H9 (cell line): ENCODE measurements around the gene SFMBT1. TPM values are rescaled to one million over a fixed set of nuclear protein-coding genes. Genes with fewer than 3 reads are reported as not detected.

ENCODE experiments used
- DNase-seq: peaks from one replicate; pipeline ENCODE4 v3.0.0-alpha.2; 2017
- H2AFZ ChIP-seq: one replicate; pipeline ENCODE4 v1.6.1; 2013; ENCODE audit warnings: mild to moderate bottlenecking, low read length, control low read depth, moderate library complexity
- H2AK5ac ChIP-seq: 2 replicates; pipeline ENCODE4 v1.6.1; 2013; ENCODE audit warnings: low read length, control low read depth, mixed read lengths; ENCODE audit not compliant: insufficient read length
- H2BK120ac ChIP-seq: one replicate; pipeline ENCODE4 v1.6.1; 2013; ENCODE audit warnings: low read depth, mild to moderate bottlenecking, low read length, control low read depth, inconsistent platforms; ENCODE audit not compliant: poor library complexity, severe bottlenecking
- H2BK12ac ChIP-seq: 2 replicates; pipeline ENCODE4 v1.6.1; 2013; ENCODE audit warnings: low read length, control low read depth, mixed read lengths, low read depth; ENCODE audit not compliant: insufficient read length
- H2BK15ac ChIP-seq: 2 replicates; pipeline ENCODE4 v1.6.1; 2013; ENCODE audit warnings: low read depth, low read length, control low read depth
- H2BK20ac ChIP-seq: one replicate; pipeline ENCODE4 v1.6.1; 2013; ENCODE audit warnings: low read depth, mild to moderate bottlenecking, low read length, control low read depth, inconsistent platforms; ENCODE audit not compliant: poor library complexity, severe bottlenecking
- H2BK5ac ChIP-seq: 2 replicates; pipeline ENCODE4 v1.6.1; 2013; ENCODE audit warnings: low read length, control low read depth, mixed read lengths; ENCODE audit not compliant: insufficient read length
- H3K14ac ChIP-seq: 2 replicates; pipeline ENCODE4 v1.6.1; 2013; ENCODE audit warnings: low read length, control low read depth; ENCODE audit not compliant: insufficient read depth
- H3K18ac ChIP-seq: 2 replicates; pipeline ENCODE4 v1.6.1; 2013; ENCODE audit warnings: low read depth, mild to moderate bottlenecking, mixed read lengths, low read length, control low read depth; ENCODE audit not compliant: insufficient read length
- H3K23ac ChIP-seq: 2 replicates; pipeline ENCODE4 v1.6.1; 2013; ENCODE audit warnings: low read length, control low read depth, mixed read lengths, low read depth; ENCODE audit not compliant: insufficient read length
- H3K23me2 ChIP-seq: 2 replicates; pipeline ENCODE4 v1.6.1; 2013; ENCODE audit warnings: low read depth, mild to moderate bottlenecking, mixed read lengths, low read length, control low read depth; ENCODE audit not compliant: insufficient read length, poor library complexity, severe bottlenecking
- H3K27ac ChIP-seq: 2 replicates; pipeline ENCODE4 v1.5.1; 2013; ENCODE audit warnings: low read length, control low read depth, mixed read lengths, low read depth; ENCODE audit not compliant: insufficient read length
- H3K27me3 ChIP-seq: 2 replicates; pipeline ENCODE4 v1.6.1; 2013; ENCODE audit warnings: low read length, control low read depth, inconsistent platforms; ENCODE audit not compliant: insufficient read depth
- H3K4ac ChIP-seq: 2 replicates; pipeline ENCODE4 v1.6.1; 2013; ENCODE audit warnings: low read depth, mild to moderate bottlenecking, control low read depth, inconsistent platforms, low read length, moderate library complexity
- H3K4me1 ChIP-seq: 2 replicates; pipeline ENCODE4 v1.6.1; 2013; ENCODE audit warnings: low read length, control low read depth, inconsistent platforms; ENCODE audit not compliant: insufficient read depth
- H3K4me2 ChIP-seq: 2 replicates; pipeline ENCODE4 v1.6.1; 2013; ENCODE audit warnings: low read length, control low read depth, mixed read lengths; ENCODE audit not compliant: insufficient read length, insufficient read depth
- H3K56ac ChIP-seq: 2 replicates; pipeline ENCODE4 v1.6.1; 2013; ENCODE audit warnings: low read depth, mild to moderate bottlenecking, mixed read lengths, low read length, control low read depth; ENCODE audit not compliant: insufficient read length
- H3K79me1 ChIP-seq: 2 replicates; pipeline ENCODE4 v1.6.1; 2013; ENCODE audit warnings: low read depth, mild to moderate bottlenecking, moderate library complexity, low read length, control low read depth, inconsistent platforms; ENCODE audit not compliant: insufficient read depth, poor library complexity, severe bottlenecking
- H3K79me2 ChIP-seq: 2 replicates; pipeline ENCODE4 v1.6.1; 2013; ENCODE audit warnings: low read length, control low read depth, inconsistent platforms; ENCODE audit not compliant: insufficient read depth
- H3K9ac ChIP-seq: 2 replicates; pipeline ENCODE4 v1.6.1; 2013; ENCODE audit warnings: low read length, control low read depth, mixed read lengths; ENCODE audit not compliant: insufficient read length; ENCODE audit errors: extremely low read depth
- H3K9me3 ChIP-seq: one replicate; pipeline ENCODE4 v1.6.1; 2013; ENCODE audit warnings: low read depth, low read length, inconsistent platforms; ENCODE audit not compliant: control insufficient read depth
- H3T11ph ChIP-seq: one replicate; pipeline ENCODE4 v1.6.1; 2013; ENCODE audit warnings: mild to moderate bottlenecking, low read length, control low read depth, inconsistent platforms
- H4K20me1 ChIP-seq: one replicate; pipeline ENCODE4 v1.6.1; 2013; ENCODE audit not compliant: control insufficient read depth, insufficient read length, insufficient read depth
- H4K5ac ChIP-seq: 2 replicates; pipeline ENCODE4 v1.6.1; 2013; ENCODE audit warnings: low read depth, mild to moderate bottlenecking, mixed read lengths, low read length, control low read depth; ENCODE audit not compliant: insufficient read length
- H4K8ac ChIP-seq: replicated peaks from 2 replicates; pipeline ENCODE4 v1.6.1; 2013; ENCODE audit warnings: low read length, control low read depth, mixed read lengths, low read depth; ENCODE audit not compliant: insufficient read length
- H4K91ac ChIP-seq: 2 replicates; pipeline ENCODE4 v1.6.1; 2013; ENCODE audit warnings: low read depth, mild to moderate bottlenecking, moderate library complexity, mixed read lengths, low read length, control low read depth; ENCODE audit not compliant: insufficient read length
- H3K27ac Mint-ChIP-seq, 3 experiments: 2 replicates in 2 of 3; 3 replicates in 1 of 3; pipeline ENCODE4 v1.8.0; 2020 to 2021; ENCODE audit warnings: mixed read lengths in 3 of 3, mild to moderate bottlenecking in 1 of 3, moderate library complexity in 1 of 3
- H3K27me3 Mint-ChIP-seq: 2 replicates; pipeline ENCODE4 v1.8.0; 2021; ENCODE audit warnings: low read depth, mild to moderate bottlenecking, moderate library complexity, mixed read lengths
- H3K36me3 Mint-ChIP-seq, 3 experiments: 2 replicates in 2 of 3; 3 replicates in 1 of 3; pipeline ENCODE4 v1.8.0; 2020 to 2021; ENCODE audit warnings: low read depth in 3 of 3, mixed read lengths in 3 of 3; ENCODE audit not compliant: insufficient read depth in 1 of 3
- H3K4me1 Mint-ChIP-seq, 2 experiments: 2 replicates each; pipeline ENCODE4 v1.8.0; 2020; ENCODE audit warnings: mixed read lengths in 2 of 2
- H3K4me3 Mint-ChIP-seq, 2 experiments: 2 replicates in 1 of 2; 3 replicates in 1 of 2; pipeline ENCODE4 v1.8.0; 2020 to 2021; ENCODE audit warnings: mild to moderate bottlenecking in 2 of 2, mixed read lengths in 2 of 2, moderate library complexity in 1 of 2
- H3K9me3 Mint-ChIP-seq, 2 experiments: 2 replicates in 1 of 2; 3 replicates in 1 of 2; pipeline ENCODE4 v1.8.0; 2020; ENCODE audit warnings: mild to moderate bottlenecking in 2 of 2, mixed read lengths in 2 of 2, moderate library complexity in 1 of 2
- total RNA-seq: library from RNA; stranded (reverse); gene quantifications from 2 replicates; pipeline ENCODE4 v1.2.1, GENCODE V29; 2021
- TF ChIP-seq, protein P1 (sequence below): fragments of 200-600 bp; sonication (generic); conservative IDR thresholded peaks from 3 replicates; pipeline ENCODE4 v1.8.0; 2021; ENCODE audit warnings: antibody characterized with exemption, mild to moderate bottlenecking

SFMBT1 gene
- total RNA-seq, 1 experiment from 2014 or later: 15.3 TPM

DNA sequence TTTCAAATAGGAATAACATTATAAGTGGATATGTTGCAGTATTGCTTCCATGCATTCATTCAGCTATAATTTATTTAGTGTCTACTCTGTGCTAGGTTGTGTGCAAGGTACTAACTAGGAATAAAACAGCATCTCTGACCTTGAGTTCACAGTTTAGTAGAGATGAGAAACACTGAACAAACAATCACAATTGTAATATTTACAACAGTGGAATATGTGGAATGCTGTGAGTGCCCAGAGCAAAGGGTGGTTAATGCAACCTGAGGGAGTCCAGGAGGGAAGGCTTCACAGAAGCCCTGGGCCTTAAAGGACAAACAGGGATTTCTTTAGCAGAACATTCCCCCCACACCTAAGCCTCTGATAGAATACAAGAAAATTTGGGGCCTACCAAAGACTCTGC lies 13.3 kb downstream of the SFMBT1 start:
- DNase-seq: no peak
- Histone ChIP-seq H4K91ac (no peak overlapping the region), H3K27ac (no peak overlapping the region), H3K23me2 (no peaks in the 10 kb centered on the region), H2BK20ac (no peak overlapping the region), H3K4ac (no peak overlapping the region), H3K79me2 (0 out of 2 replicates have a peak, but pooled peaks cover 4% of the 10 kb centered on the region), H3T11ph (no peak overlapping the region), H4K20me1 (no peaks in the 10 kb centered on the region), H3K4me1 (peaks cover 6% of the 10 kb centered on the region; the same call in 1 of the 2 replicates), H3K4me2 (no peak overlapping the region), H4K5ac (no peak overlapping the region), H4K8ac (no peak overlapping the region), H2BK12ac (no peak overlapping the region), H2BK5ac (no peak overlapping the region), H3K14ac (no peak overlapping the region), H2AFZ (no peak overlapping the region), H3K9me3 (no peaks in the 10 kb centered on the region), H3K56ac (no peak overlapping the region), H3K9ac (no peak overlapping the region), H3K27me3 (no peaks in the 10 kb centered on the region), H2BK15ac (no peak overlapping the region), H3K23ac (no peak overlapping the region), H3K18ac (no peak overlapping the region), H2AK5ac (no peak overlapping the region), H2BK120ac (no peak overlapping the region), H3K79me1 (peaks cover 6% of the 10 kb centered on the region)
- TF ChIP-seq, protein P1, sequence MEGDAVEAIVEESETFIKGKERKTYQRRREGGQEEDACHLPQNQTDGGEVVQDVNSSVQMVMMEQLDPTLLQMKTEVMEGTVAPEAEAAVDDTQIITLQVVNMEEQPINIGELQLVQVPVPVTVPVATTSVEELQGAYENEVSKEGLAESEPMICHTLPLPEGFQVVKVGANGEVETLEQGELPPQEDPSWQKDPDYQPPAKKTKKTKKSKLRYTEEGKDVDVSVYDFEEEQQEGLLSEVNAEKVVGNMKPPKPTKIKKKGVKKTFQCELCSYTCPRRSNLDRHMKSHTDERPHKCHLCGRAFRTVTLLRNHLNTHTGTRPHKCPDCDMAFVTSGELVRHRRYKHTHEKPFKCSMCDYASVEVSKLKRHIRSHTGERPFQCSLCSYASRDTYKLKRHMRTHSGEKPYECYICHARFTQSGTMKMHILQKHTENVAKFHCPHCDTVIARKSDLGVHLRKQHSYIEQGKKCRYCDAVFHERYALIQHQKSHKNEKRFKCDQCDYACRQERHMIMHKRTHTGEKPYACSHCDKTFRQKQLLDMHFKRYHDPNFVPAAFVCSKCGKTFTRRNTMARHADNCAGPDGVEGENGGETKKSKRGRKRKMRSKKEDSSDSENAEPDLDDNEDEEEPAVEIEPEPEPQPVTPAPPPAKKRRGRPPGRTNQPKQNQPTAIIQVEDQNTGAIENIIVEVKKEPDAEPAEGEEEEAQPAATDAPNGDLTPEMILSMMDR: no peak
- Mint-ChIP-seq H3K27me3 (no peaks in the 10 kb centered on the region), H3K4me1 (peaks cover 41% of the 10 kb centered on the region in 2 experiments), H3K36me3 (no peaks in the 10 kb centered on the region), H3K4me3 (no peak overlapping the region), H3K9me3 (no peaks in the 10 kb centered on the region), H3K27ac (no peak overlapping the region)
